NCI-H128 (cell line): ENCODE data around the gene KDSR.
"Not testable (repeated sequence)": the region's sequence is repeated elsewhere in the genome, so short reads cannot be mapped to it uniquely, and the experiment has no call there.

Experiments used
- DNase-seq: peaks from one replicate; lab custom pipeline; 2025; ENCODE audit not compliant: unreplicated experiment; lab: John Stamatoyannopoulos, UW

Gene KDSR

DNA sequence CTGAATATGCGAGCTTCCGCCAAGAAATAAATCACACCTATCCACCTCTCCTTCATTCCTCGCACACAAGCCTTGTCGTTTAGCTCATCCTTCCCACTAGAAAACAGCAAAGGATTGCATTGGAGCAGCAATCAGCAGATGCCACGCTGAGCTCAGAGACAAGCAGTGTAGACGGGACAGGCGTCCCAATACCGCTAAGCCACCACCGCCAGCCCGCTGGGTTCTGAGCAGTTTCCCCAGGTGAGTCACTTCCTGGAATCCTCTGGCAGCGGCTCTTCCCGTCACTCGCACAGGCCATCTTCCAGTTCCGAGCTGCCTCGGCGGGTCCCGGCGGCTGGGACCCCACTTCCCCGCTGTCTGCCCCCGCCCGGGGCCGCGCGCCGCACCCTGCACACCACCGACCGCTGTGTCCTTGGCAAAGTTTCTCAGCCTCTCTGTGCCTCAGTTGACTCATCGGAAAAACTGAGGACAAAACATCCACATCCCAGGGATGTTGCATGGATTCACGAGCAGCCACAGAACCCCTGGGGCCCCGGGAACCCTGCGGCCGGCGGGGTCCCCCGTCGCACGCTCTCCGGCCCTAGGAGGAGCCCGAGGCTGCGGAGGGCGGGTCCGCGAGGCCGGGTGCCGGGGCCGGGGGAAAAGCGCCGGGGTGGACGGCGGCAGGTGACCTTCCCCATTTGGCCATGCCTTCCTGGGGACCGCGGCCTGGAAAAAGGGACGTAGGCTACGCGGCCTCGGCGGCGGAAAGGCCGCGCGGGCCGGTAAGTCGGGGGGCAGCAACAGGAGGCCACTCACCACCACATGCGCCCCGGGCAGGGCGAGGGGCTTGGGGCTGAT, 573 bp downstream of the KDSR start:
- no peak for DNase-seq

DNA sequence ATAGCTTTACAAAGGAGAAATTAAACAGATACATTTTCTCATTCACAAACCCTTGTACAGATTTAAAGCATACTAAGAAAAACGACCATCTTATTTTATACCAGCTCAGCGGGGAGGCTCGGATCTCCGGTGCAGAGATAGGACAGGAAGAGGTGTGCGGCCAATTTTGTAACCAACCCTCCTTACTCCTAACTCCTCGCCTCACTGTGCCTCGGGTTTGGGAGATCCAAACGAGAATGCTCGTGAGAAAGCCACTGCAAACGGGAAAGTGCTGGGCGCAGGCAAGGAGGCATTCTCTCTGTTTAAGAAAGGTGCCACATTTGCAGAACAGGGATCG, 1.2 kb downstream of the KDSR start:
- no peak for DNase-seq

DNA sequence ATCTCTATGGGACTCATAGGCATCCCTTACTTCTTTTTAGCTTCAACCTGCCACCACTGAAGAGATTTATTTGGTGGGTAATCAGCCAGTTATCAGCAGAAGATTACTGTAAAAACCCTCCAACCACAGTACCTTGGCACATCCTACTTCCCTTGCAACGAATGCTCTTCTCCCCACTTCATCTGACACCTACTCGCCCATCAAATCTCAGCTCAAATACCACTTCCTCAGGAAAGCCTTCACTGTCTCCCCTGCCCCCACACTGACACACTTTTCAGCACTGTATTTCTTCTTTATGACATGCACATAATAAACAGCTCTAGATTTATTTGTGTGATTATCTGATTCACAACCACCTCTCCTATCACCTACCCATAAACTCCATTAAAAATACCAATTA, 3.1 kb downstream of the KDSR start:
- DNase-seq = no peak

DNA sequence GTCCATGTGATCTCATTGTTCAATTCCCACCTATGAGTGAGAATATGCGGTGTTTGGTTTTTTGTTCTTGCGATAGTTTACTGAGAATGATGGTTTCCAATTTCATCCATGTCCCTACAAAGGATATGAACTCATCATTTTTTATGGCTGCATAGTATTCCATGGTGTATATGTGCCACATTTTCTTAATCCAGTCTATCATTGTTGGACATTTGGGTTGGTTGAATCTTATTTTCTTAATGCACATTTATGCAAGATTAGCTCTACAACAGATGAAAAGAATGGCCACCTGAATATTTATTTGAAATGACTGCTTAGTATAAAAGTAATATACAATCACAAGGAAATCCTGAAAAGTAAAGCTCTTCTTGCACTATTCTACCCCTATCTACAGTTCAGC, 3.6 kb downstream of the KDSR start:
- DNase-seq = not testable (repeated sequence)

DNA sequence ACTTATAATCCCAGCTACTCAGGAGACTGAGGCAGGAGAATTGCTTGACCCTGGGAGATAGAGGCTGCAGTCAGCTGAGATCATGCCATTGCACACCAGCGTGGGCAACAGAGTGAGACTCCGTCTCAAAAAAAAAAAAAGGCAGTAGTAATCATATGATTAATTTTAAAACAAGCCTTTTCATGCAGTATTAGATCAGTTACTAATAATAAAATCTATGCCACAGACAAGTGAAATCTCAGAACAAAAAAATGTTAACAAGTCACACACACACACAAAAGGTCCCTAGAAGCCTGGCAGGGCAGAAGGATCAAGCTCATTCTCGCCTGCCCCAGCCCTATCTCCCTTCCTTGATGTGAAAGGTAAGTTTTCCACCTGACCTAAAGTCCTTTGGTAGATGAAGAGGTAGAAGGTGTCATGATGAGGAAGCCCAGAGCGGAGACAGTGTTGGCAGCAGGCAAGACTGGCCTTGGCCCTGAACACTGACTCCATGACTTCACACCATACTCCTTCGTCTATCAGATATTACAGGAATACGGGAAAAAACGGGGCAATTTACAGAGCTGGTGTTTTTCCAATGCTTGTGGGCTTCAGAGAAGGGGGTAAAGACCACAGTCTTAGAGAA, 10.6 kb downstream of the KDSR start:
- no peak for DNase-seq

DNA sequence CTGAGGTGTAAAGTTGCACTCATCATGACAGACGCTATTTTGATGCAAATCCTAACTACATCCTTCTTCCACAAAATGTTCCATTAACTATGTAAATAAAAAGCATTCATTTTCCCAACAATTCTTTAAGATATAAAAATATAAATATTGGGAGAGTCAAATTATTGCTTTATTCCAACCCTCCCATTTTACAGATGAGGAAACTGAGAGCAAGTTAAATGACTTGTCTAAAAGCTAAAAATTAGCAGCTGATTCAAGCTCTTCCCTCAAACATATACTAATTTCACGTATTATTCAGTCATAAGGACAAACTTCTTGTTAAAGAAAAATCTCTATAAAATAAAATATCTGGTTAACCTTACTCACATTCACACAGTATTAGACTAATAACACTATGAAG, 16.8 kb downstream of the KDSR start:
- no peak for DNase-seq

DNA sequence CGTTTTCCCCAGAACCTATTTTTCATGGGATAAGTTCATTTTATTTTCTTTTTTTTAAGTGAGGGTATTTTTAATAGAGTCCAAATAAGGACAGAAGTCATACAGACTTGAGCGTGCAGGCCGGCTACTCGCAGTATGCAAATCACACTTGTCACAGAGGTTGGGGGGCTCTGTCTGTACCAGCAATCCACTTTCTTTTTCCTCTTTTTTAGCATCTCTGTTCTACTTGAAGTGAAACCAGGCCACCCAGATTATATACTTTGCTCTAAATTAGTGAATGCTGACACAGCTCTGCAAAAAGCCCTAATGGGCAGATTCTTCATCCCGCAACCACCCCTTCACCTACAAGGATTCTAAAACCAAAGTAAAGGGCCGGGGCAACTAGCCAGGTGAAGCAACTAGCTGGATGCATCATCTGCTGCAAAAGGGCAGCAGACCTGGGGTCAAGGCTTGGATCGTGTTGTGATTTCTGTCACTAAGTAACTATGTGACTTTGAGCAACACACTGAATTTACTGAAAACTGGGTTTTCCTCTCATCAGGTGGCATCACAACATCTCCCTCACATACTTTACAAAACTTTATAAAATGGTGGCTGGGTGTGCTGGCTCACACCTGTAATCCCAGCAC, 18.4 kb downstream of the KDSR start:
- no peak for DNase-seq

DNA sequence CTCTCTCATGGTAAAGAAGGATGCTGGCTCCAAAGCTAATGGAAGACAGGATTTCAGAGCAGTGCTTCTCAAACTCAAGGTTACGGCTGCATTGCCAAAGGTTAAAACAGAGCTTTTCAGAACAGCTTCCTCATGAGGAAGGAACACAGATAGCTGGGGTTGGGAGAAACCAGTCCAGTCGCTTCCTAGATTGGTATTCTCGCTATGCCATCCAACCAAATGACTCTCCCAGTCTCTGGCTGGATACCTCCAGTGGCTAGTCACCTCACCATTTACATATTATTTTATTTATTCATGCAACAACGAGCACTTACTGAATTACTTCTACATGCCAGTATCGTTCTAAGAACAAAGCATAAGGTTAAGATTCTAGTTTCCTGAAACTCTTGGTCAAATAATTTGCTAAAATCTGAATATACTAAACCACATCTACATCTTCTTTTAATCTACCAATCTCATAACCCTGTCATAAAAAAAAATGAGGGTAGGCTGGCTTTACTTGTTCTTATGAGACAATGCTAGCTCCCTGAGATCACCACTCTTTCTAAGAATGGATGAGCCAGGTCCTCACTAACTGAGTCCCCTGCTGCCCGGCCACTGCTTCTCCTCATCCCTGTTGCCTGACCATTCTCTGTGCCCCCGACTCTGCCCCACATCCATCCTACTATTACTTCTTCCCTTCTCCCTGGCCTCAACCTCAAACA, 20.4 kb downstream of the KDSR start:
- DNase-seq = no peak

DNA sequence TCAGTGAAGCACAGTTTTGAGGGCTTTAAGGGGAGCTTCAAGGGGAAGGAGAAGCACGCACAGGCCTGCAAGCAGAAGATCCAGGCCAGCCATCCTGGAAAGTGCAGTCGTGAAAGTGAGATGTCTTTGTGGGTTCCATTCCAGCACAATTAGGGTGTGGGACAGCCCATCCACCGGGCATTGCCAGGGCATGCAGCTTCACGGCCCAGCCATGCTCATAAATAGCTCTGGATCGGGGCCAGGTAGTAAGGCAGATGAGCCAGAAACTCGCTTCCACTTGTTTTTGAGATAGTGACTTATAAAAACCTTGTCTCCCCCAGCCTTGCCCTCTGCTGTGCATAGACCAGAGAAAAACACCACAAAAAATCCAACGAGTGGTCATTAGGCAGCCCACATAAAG, 21.0 kb downstream of the KDSR start:
- DNase-seq = no peak

DNA sequence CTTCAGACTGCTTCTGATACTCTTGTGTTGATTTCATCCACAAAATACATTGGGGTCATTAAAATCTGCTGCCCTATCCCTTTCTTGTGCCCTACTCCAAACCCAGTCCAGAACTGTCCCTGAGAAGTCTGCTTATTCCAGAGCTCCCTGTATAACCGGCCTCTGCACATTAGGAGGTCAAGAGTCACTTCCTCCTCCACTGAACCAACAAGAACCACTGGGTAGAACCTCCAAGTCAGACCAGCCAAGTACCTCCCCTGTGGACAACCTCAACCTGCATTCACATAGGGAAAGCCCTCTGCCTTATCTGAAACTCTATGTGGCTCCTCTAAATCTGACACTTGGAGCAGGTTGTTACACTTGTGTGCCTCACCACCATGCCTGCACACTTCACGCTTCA, 22.1 kb downstream of the KDSR start:
- DNase-seq = no peak

DNA sequence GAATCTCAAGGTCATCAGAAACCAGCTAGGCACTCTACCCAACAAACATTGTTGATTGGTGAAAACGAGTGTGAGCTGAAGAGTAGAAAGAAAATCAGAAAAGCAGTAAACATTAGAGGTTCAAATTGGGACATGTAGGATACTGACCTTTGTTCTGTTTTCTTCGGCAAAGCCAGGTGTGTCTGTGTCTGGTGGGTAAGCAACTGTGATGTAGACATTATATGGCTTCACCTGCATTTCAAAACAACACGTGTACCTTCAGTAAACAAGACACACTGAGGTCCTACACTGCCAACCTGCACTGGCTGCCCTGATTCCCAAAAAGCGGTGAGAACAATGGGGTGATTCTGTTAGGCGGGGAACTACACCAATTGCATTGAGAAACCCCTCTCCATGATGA, 22.7 kb downstream of the KDSR start:
- no peak for DNase-seq

DNA sequence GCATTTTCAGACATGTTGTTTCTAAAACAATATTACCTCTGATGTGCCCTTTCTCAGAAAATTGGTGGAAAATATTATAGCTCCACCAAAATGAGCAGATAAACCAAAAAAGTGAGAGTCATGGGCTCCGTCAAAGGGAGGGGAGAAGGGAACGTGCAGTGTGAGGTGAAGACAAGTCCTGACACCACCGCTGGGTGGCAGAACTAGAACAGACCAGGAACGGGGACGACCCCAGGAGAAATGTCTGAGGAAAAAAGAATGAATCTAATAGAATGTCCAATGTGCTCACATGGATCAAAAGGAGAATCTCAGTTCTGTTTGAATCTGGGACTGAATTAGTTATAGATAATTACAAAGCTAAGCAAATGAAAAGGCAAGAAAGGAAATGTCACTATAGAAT, 24.8 kb downstream of the KDSR start:
- no peak for DNase-seq

DNA sequence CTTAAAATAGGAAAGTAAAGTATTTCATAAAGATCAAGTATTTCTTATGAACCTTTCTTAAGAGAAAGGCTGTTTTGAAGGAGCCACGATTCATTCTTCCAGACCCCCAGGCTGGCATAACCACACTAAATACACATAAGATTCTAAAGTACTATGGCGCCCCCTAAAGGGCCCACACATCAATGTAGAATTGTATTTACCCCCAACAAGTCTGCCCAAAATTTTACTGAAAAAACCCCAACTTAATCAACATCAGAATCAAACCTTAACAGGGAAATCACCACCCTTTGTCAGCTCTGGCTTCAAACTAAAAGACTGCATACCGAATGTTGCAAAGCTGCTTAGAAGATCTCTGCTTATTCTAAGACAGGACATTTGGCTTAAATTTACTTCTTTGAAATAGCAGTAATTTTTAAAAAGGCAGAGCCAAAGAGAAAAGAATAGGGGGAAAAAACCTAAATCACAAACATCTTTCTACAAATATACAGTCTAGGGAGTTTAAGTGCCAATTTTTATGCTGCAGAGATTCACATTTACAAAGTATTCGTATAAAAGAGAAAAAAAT, 27.0 kb downstream of the KDSR start:
- peak; percentile 22 for DNase-seq

DNA sequence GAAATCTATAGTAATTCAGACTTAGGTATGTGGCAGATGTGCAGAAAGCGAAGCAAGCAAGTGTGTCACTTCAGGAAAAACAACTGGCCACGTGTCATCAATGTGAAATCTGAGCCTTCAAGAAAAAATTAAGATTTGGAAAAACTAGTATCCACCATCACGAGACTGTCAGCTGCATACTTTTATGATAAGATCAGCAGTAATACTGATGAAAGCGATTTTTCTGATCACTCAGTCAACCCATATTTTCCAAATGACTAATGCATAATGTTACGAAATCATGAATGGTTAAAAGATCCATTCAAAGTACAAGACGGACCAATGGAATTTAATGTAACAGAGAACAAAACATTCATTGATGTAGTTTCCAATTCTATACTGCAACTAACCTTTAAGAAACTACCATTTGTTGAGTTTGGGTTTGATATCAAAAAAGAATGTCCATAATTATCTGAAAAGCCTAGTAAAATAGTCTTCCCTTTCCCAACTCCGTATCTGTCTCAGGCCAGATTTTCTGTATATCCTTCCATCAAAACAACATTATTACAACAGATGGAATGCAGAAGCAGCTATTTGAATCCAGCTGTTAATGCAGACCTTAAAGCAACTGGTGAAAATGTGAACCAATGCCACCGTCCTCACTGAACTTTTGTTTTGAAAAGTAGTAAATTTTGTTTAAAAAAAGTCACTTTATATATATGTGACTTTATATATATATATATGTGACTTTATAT, 30.5 kb downstream of the KDSR start:
- DNase-seq = no peak

DNA sequence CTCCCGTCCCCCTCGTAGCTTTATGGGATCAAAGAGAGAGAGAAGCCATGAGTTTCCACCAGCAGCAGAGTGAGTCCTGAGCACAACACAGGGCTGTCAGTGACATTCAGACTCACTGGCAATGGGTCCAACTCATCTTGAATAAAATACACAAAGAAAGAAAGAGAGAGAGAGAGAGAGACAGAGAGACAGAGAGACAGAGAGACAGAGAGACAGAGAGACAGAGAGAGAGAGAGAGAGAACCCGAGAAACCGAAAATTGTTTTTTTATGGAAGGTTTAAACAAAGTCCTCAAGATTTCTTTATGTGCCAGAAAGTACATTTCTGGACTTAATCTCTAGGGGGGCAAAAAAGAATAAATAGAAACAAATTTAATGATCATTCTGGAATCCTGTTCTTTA, 35.9 kb downstream of the KDSR start:
- DNase-seq = no peak

DNA sequence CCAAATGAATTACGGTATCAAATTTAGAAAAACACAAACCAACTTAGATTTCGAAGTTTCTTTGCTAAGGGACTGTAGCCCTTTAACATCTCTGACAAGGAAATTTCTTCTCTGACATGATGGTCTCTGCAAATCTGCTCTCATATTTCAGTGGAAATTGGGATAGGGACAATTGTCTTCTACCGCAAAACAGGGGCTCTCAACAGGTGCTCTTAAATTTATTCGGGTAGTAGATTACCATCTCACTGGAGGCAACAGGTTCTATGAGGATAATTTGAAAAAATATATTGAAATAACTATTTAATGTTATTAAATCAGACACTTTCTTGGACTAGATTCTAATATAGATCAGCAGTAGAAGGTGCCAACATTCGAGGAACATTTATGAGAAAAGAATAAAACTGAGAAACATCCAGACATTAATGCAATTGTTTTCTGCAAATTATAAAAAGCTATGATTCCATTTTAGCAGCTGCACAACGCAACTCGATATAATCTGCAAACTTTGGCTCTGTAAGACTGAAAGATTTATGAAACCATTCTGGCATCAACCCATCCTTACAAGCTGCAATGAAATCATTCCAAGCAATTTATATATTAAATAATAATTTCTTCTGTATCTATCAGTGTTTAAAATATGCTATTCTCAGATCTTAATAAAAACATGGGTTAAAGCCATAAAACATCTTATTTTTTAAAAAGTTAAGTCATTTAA, 37.4 kb downstream of the KDSR start:
- no peak for DNase-seq

DNA sequence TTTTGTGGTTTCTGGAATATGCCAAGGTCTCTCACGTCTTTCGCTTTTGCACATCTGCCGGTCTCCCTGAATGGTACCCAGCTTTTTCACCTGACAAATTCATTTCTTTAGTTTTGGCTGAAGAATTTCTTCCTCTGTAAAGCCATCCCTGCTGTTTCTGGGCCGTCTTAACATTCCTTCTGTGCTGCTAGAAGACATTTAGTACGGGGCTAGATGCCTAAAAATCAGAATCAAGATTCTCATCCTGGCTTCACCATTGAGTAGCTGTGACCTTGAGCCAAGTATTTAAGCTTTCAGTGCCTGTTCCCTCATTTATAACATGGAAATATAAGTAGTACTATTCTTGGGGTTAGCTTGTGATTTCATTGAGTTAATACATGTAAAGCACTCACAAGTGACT, 41.0 kb downstream of the KDSR start:
- no peak for DNase-seq

DNA sequence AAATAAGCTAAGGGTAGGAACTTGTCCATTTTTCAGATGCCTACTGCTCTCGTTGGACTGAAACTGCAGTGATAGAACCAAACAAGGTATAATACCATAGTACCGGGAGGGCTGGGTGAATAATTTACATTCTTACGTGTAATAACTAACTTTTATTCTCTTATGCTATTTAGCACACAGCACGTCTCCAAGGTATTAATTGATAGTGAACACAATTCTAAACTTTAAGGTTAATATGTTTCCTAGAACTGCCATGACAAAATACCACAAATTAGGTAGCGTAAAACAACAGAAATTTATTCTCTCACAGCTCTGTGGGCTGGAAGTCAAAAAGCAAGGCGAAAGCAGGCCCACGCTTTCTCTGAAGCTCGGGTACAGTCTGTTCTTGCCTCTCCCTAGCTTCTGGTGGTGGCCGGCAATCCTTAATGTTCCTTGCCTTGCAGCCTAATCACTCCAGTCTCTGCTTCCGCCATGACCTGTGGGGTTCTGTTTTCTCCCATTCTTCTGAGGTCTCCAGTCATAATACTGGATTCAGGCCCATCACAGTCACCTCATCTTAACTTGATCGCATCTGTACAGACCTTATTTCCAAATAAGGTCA, 41.8 kb downstream of the KDSR start:
- DNase-seq = no peak

DNA sequence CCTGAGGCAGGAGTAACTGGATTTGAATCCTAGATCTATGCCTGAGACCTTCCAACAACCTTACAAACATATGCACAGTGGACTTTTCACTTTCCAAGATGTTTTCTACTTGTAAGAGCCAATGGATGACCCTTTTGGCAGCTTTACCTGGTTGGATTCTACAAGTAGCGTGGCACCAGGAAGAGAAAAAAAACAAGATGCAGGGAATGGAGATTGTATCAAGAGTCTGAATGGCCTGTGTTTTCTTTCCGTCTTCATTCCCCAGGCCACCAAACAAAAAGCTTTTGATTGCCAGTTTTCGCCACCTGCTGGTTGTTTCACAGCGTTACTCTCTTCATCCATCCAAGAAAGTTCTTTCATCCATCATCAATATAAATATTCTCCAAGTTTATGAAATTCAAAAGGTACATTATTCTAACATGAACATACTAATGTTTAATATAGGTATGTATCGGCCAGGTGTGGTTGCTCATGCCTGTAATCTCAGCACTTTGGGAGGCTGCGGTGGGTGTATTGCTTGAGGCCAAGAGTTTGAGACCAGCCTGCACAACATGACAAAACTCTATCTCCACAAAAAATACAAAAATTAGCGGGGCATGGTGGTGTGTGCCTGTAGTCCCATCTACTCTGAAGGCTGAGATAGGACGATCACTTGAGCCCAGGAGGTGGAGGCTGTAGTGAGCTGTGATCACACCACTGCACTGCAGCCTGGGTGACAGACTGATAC, 43.9 kb downstream of the KDSR start:
- DNase-seq = peak; percentile 46
